GM12874 (cell line): ENCODE data around the gene RAX2.

Experiments
- CTCF ChIP-seq: IDR thresholded peaks from 2 replicates; pipeline ENCODE4 v1.5.1; 2011; ENCODE audit warnings: low read depth, mild to moderate bottlenecking, control low read depth, low read length, moderate library complexity; ENCODE audit not compliant: insufficient read depth

RAX2 gene

GRCh38 chr19:3785451-3785937, 13.5 kb upstream of the RAX2 start:
- TF ChIP-seq CTCF = no peak

GRCh38 chr19:3784607-3785450, 12.8 kb upstream of the RAX2 start:
- no peak for TF ChIP-seq CTCF

GRCh38 chr19:3783660-3784584, 11.9 kb upstream of the RAX2 start:
- no peak for TF ChIP-seq CTCF

- no peak for TF ChIP-seq CTCF
These were observed 10.9 kb upstream of the RAX2 start for GRCh38 chr19:3782903-3783302.

- TF ChIP-seq CTCF = no peak
These were observed 10.3 kb upstream of the RAX2 start for GRCh38 chr19:3782330-3782729.

GRCh38 chr19:3781603-3782002, 9.6 kb upstream of the RAX2 start:
- no peak for TF ChIP-seq CTCF

GRCh38 chr19:3780786-3781304, 8.8 kb upstream of the RAX2 start:
- no peak for TF ChIP-seq CTCF
